HK-2 (cell line): ENCODE results near the gene TRAF3IP1.
"Not testable (repeated sequence)": the region's sequence is repeated elsewhere in the genome, so short reads cannot be mapped to it uniquely, and the experiment has no call there.

Experiments used
- DNase-seq: peaks from one replicate; pipeline ENCODE4 v3.0.0-alpha.2; 2018; ENCODE audit not compliant: unreplicated experiment

TRAF3IP1 gene

GRCh38 chr2:238339814-238340213, 19.5 kb downstream of the TRAF3IP1 start:
- no peak for DNase-seq

DNA sequence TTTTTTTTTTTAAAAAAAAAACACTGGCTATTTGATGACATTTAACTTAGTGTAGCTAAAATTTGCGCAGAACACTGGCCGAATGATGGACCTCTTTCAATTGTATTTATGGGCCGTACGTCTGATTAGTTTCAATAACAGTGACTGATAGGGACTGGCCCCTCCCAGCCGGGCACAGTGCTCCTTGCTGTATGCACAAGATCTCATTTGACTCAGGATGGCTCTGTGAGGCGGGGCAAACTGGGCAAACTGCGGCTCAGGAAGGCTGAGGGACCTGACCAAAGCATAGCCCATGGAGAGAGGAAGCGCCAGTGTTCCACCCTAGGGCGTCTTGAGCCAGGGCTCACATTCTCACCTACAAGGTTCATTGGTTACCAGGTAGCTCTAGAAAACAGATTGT, 21.2 kb downstream of the TRAF3IP1 start:
- DNase-seq: no peak

DNA sequence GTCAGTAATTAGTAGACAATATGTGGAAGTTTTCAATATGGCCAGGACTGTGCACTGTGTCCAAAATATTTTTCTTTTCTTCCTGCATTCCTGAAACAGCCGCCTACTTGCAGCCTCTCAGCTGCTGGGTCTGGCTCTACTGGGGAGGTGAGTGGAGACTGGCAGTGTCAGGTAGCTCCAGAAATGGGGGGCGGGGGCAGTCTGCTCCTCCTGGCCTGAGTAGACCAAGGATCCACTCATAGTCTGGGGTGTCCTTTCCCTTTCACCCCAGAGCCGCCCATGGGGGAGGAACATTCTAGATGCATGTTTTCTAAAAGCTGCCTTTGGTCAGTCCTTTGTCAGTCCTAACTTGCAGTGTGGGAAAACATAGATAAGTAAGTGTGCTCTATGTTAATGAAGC, 23.7 kb downstream of the TRAF3IP1 start:
- no peak for DNase-seq

GRCh38 chr2:238344517-238344916, 24.2 kb downstream of the TRAF3IP1 start:
- DNase-seq: no peak

DNA sequence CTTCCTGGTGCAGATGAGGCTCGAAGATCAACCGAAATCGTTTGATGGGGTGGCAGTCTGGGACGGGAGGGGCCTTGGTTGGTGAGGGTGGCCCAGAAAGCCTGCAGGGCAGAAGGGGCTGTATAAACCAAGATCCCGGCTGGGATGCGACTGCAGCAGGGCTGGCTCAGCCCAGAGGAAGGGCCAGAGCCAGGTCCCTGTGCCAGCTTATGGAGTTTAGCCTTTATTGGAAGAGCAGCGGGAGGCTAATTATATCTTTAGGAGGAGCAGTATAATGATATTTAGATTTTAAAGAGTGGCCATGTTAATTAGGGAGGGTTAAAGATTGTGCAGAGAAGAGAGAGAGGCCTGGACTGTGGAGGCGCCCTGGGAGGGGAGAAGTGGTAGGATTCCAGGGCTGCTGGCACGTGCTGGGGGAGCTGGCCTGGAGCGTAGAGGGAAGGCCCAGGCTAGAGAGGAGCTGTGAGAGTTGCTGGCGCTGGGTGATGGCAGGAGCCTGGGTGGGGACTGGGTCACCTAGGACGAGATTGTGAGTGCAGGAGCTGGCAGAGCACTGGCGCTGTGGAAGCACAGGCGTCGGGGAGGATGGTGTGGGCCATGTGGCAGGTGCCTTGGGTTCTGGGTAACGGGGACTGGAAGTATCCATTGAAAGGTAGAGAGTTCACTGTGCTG, 25.1 kb downstream of the TRAF3IP1 start:
- no peak for DNase-seq

- no peak for DNase-seq
Measured at GRCh38 chr2:238346544-238346943, 26.2 kb downstream of the TRAF3IP1 start.

GRCh38 chr2:238350150-238350897, 30.0 kb downstream of the TRAF3IP1 start:
- no peak for DNase-seq

DNA sequence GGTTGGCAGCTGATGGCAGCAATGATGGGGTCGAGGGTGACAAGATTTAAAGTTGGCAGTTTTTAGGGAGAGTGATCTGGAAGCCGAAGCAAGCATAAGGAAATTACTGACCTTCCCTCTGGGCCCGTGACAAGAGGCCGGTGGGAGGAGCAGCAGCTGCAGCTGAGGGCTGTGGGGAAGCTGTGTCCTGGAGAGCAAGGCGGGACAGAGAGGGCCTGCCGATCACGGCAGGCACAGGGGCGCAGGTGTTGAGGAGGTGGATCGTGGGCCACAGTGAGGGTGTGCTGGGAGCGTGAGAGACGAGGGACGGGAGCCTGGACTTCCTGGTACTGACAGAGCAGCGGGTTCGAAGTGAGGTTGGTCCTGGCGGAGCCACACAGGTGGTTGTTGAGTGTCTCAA, 31.0 kb downstream of the TRAF3IP1 start:
- DNase-seq: no peak

DNA sequence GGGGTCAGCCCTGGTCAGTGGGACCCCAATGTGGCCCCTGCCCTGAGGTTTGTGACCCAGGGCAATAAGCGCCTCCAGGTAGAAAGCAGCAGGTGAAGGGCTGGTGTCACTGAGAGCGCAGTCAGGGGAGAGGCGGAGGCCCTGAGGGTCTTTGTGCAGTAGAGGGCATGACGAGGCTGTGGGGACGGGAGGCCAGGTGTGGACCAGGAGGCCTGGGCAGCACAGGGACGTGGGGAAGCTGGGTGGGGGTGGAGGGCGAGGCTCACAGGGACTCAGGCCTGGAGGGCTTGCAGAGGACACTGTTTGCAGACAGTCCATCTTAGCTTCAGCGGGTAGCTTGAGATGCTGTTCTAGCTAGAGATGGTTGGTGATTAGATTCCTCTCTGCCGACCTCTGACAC, 32.0 kb downstream of the TRAF3IP1 start:
- no peak for DNase-seq

DNA sequence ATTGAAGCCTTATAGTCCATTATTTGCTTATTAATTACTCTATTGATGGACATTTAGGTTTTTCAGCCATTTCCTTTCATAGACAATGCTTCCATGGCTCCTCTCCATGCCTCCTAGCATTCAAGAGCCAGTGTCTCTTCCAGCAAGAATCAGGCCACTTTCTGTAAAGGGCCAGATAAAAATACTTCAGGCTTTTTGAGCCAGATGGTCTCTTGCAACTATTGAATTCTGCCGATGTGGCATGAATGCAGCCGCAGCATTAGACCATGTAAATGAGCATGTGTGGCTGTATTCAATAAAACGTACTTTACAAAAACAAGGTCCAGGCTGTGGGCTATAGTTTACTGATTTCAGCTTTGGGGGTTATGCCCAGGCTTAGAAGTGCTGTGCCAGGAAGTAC, 38.5 kb downstream of the TRAF3IP1 start:
- DNase-seq: no peak

DNA sequence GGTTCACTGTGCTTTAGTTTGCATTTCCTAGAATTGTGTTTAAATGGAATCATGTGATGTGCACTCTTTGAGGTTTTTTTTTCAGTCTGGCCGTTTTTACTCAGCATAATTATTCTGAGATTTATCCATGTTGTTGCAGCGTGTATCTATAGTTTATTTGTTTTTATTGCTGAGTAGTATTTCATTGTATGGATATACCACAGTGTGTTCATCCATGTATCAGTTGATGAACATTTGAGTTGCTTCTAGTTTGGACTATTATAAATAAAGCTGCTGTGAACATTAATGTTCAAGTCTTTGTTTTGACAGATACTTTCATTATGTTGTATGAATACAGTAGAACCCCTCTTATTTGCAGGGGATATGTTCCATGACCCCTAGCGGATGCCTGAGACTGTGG, 39.1 kb downstream of the TRAF3IP1 start:
- DNase-seq: no peak

- no peak for DNase-seq
Measured at GRCh38 chr2:238361877-238362276, 41.6 kb downstream of the TRAF3IP1 start.

GRCh38 chr2:238362626-238363025, 42.3 kb downstream of the TRAF3IP1 start:
- no peak for DNase-seq

GRCh38 chr2:238369591-238370040, 49.3 kb downstream of the TRAF3IP1 start:
- no peak for DNase-seq

GRCh38 chr2:238370094-238370822, 49.9 kb downstream of the TRAF3IP1 start:
- no peak for DNase-seq

DNA sequence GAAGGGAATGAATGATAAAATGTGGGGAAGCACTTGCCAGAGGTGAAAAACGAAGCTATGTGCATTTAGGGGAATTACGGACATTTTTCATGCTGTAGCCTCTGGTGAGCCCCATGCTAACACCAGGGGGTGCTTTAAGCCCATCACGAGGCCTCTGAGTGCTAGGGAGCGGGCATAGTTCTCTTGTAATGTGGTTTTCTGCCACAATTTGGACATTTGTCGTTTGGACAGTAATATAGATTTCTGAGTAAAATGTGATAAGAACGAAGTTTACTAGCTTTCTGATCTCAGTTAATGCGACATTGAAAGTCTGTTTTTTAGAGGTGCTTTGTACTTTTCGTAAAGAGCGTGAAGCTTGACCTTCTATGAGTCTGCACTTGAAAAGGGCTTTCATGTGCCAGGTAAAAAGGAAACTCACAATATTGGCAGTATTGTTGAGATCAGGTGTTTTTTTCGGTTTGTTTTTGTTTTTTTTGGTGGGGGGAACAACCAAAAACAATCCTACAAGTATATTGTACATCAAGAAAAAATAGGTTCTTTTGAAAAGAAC, 50.6 kb downstream of the TRAF3IP1 start:
- DNase-seq: peak; percentile 25

GRCh38 chr2:238372277-238372676, 52.0 kb downstream of the TRAF3IP1 start:
- DNase-seq: not testable (repeated sequence)

DNA sequence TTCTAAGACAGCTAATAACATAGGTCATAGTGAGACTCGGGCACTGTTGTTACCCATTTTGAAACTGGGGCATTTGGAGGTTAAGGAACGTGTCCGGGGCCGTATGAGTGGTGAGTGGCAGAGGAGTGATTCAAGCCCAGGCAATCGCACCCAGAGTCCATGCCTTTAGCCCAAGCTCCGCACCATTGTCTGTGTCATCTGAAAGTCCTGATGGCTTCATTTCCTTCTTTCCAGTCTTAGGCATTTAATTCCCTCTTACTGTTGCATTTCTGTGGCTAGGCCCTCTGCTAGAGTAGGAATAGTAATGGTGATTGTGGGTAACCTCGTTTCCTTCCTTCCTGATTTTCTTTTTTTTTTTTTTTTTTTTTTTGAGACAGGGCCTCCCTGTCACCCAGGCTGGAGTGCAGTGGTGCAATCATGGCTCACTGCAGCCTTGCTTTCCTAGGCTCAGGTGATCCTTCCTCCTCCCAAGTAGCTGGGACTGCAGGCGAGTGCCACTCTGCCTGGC, 56.6 kb downstream of the TRAF3IP1 start:
- DNase-seq: no peak

DNA sequence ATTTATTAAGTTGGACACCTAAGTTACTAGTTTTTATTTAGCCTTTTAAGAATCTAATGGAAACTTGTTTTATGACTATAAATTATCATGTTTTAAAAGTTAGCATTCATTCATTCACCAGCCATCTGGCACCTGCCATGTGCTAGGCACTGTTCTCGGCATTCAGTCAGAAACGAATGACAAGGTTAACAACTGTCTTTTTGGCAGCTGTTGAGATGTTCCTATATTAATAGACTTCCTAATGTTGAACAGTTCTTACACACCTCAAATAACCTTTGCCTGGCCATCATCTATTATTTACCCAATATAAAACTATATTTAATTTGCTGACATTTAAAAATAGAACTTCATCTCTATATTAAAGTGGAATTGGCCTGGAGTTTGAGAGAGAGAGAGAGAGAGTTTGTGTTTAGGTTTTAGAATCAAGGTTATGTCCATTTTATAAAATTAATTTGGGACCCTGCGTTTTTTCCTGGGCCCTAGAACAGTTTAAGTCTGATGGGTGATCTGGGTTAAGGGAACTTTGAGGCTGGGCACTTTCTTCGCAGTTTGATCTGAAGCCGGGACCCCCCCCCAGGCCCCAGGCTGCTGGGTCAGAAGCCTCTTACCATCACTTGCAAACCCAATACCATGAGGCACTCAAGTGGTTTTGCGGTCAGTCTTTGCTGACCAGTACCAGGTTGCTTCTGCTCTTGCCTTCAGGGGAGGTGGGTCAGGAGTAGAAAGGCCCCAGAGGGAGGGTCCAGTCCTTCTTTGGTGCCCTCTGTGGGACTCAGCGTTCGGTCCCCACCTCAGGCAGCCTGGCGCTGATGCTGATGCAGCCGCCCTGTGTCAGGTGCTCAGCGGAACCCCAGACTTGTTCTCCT, 58.1 kb downstream of the TRAF3IP1 start:
- no peak for DNase-seq

DNA sequence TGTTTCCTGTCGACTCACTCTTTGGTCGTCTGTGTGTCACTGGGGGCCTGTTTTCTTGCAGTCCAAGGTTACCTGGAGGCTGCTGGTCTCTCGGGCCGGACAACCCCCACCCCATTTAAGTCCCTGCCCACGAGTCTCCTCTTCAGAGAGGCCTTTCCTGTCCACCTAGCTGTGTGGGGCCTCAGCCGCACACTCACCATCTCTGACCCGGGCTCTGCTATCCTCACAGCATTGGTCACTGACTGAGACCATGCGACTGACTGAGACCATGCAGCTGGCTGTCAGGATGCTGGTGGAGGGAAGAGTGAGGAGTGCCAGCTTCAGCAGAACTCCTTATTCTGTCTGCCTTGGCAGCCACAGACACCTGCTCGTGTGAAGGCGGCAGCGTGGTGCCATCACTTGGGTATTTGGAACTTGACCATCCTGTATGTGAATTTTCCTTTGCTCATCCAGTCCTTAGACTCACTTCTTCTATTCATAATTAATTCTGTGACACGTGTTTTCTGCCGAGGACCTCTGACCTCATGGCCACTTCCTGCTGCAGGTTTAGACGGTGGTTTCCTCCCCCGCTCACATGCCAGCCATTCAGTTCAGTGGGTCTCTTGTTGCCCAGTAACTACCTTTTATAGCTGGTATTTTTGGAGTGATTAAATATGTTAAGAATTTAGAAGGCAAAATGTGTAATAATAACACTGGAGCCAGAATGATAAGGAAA, 58.9 kb downstream of the TRAF3IP1 start:
- peak; percentile 57 for DNase-seq

GRCh38 chr2:238380336-238380735, 60.0 kb downstream of the TRAF3IP1 start:
- DNase-seq: no peak
